Effector memory CD8-positive, alpha-beta T cell (primary cell): ENCODE data around the gene ZNF692.
A peak's percentile ranks its signal among the peaks of the same experiment; 100 is the strongest.
"Not testable (repeated sequence)": the region's sequence is repeated elsewhere in the genome, so short reads cannot be mapped to it uniquely, and the experiment has no call there.

Experiments
- ATAC-seq: fragments of 150-1000 bp; cut with Tn5 transposase; replicated peaks from 2 replicates; pipeline ENCODE4 v1.10.0; 2021; ENCODE audit warnings: mild to moderate bottlenecking, moderate library complexity
- DNase-seq, 3 experiments: peaks; one replicate each; pipeline ENCODE4 v3.0.0; 2021
- H3K27ac Mint-ChIP-seq, 2 donors: one replicate each; pipeline ENCODE4 v1.8.0; 2022; ENCODE audit warnings: mild to moderate bottlenecking in 2 of 2, mixed read lengths in 2 of 2, moderate library complexity in 2 of 2
- H3K27me3 Mint-ChIP-seq, 2 donors: one replicate each; pipeline ENCODE4 v1.8.0; 2022; ENCODE audit warnings: mixed read lengths in 2 of 2
- H3K36me3 Mint-ChIP-seq: one replicate; pipeline ENCODE4 v1.8.0; 2022; ENCODE audit warnings: mild to moderate bottlenecking, moderate library complexity, mixed read lengths; ENCODE audit not compliant: insufficient read depth
- H3K4me1 Mint-ChIP-seq, 2 donors: one replicate each; pipeline ENCODE4 v1.8.0; 2022; ENCODE audit warnings: low read depth in 2 of 2, mixed read lengths in 2 of 2
- H3K4me3 Mint-ChIP-seq, 2 donors: one replicate each; pipeline ENCODE4 v1.8.0; 2022; ENCODE audit warnings: mild to moderate bottlenecking in 2 of 2, mixed read lengths in 2 of 2, moderate library complexity in 2 of 2
- H3K9me3 Mint-ChIP-seq, 2 donors: one replicate each; pipeline ENCODE4 v1.8.0; 2022; ENCODE audit warnings: mixed read lengths in 2 of 2

Gene ZNF692

DNA sequence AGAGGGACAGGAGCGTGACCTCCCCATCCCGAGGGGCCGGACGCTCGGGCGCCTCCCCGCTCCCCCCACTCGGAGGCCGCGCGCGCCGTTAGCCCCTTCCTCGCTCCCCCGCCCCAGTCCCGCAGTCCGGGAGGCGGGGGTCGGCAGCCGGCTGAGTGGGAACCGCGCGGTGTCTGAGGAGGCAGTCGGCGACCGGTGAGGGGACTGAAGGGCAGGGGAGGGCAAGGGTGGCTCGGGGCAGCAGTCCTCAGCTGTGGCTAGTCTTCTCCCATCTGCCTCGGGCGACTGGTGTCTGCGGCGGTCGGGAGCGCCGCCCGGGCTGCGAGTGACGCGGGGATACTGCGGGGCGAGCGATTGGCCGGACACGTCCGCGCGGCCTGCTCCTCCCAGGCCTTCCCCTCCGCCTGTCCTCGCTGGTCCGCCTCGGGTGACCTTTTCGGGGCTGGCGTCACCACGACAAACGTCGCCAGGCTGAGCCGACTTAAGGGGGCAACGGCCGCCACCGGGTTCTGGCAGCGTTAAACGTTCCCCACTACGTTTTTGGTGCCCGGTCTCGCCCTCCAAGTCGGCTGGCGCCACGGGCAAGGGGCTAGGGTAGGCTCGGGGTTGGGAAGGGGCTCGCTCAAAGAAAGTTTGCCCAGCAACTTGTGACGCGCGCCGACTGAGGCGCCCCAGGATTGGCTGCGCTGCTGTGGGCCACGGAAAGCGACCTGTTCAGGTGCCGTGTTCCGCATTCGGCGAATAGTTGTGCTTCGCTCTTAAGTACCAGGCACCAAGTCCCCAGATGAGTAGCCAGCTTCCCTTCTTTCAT lies 20.3 kb downstream of the ZNF692 start:
- H3K36me3 Mint-ChIP-seq = peaks cover 7% of the 10 kb centered on the region
- no peaks in the 10 kb centered on the region for H3K9me3 Mint-ChIP-seq
- no peak overlapping the region for H3K27ac Mint-ChIP-seq
- peak; percentile 78 to 83 (median 80) for DNase-seq
- H3K4me3 Mint-ChIP-seq = no peak overlapping the region
- peaks cover 1 to 3% of the 10 kb centered on the region in 2 donors for H3K27me3 Mint-ChIP-seq
- ATAC-seq = peak; percentile 66
- peaks cover 16 to 21% of the 10 kb centered on the region in 2 donors for H3K4me1 Mint-ChIP-seq

DNA sequence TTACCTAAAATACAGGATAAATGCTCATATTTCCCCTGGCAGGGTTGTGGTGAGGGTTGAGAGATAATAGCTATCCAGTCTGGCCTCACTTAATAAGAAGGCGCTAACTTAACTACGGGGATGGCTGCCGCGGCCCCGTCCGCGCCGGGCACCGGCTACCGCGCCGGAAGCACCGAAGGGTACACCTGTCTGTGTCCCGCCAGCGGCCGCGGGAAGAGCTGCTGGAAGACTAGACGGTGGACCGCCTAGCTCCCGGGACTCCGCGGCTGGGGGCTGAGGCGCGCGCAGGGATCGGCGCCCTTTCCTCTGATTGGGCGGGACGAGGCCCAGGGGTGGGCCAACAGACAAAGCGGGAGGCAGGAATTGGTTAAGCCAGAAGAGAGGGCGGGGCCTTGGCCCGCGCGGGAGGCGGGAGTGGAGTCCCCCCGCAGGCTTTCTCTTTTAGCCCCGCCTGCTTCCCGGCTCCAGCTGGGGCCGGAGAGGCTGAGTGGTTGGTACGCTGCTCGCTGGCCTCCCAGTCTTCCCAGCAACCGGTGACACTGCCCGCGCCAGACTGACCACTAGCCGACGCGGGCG lies 21.0 kb downstream of the ZNF692 start, which contains the start of gene ZNF672:
TSS of gene ZNF672 (plus strand) at position 444 of the 576 bp plus-strand sequence. CDS start 9,051 bp downstream, outside the sequence.
- Mint-ChIP-seq H3K36me3 (peaks cover 7% of the 10 kb centered on the region), H3K27me3 (peaks cover 5 to 7% of the 10 kb centered on the region in 2 donors), H3K4me3 (no peak within 1 kb of the TSS), H3K4me1 (peaks cover 16 to 21% of the 10 kb centered on the region in 2 donors), H3K27ac (no peak within 1 kb of the TSS), H3K9me3 (no peaks in the 10 kb centered on the region)
- DNase-seq (peak; percentile 90 to 92 (median 91)), ATAC-seq (peak; percentile 80)

DNA sequence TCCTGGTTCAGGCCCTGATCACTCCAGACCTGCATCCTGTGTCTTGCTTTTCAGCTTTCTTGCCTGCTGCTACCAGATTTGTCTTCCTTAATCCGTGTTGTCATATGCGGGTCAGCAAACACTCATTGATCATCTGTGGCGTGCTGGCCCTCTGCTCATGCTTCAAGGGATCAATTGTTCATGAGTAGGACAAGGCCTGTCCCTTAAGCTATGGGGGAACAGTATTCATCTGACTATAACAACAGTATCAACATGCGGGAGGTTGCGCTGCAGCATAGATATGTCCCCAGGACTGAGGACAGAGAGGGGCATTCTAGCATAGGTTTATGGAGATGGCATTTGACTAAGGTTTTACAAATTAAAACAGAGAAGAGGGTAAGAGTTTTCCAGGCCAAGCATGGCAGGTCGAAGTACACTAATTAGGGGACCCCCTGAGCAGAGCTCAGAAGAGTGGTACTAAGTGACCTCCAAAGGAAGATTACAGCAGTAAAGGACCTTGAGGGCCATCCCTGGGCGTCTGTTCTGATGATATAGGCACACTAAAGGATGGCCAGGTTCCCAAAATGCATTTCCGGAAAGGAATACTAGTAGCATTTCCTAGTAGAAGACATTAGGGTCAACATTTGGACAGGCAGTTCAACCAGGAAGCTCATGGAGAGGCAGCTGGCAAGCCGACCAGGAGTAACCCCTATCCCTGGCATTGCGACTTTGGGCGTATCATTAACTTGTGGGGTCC lies 21.7 kb downstream of the ZNF692 start:
- Mint-ChIP-seq H3K27me3 (peaks cover 5 to 7% of the 10 kb centered on the region in 2 donors), H3K4me3 (no peak overlapping the region), H3K9me3 (no peaks in the 10 kb centered on the region), H3K36me3 (peaks cover 7% of the 10 kb centered on the region), H3K27ac (no peak overlapping the region), H3K4me1 (peaks cover 13 to 21% of the 10 kb centered on the region in 2 donors)
- DNase-seq (no peak), ATAC-seq (no peak)

DNA sequence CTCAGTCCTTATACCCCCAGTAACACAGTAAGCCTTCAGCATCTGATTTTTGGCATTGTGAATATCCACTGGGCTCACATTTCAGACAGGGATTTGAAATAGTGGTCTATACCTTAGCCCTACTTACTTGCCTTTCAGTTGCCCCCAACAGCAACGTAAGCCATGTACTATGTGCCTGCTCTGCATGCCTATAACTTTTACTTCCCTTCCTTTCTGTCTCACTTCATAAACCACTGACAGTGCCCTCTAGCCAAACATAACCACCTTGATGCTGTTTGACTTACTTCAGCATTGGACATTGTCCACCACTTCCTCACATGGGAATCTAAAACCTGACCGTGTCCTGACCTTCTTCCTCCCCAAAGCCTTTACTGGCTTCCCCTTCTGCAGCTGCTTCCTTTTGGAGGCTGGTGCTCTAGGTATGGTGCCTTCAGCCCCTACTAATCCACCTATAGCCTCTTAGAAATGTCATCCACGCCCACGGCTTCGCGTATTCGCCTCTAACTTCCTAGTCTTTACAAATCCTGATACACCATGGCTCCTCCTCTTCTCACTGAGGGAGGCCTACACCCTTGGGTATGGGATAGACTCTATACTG lies 24.4 kb downstream of the ZNF692 start:
- Mint-ChIP-seq H3K9me3 (no peaks in the 10 kb centered on the region), H3K27ac (no peak overlapping the region), H3K4me3 (no peak overlapping the region), H3K27me3 (peaks cover 5 to 16% of the 10 kb centered on the region in 2 donors), H3K36me3 (peaks cover 2% of the 10 kb centered on the region), H3K4me1 (peaks cover 0 to 8% of the 10 kb centered on the region in 2 donors)
- no peak for DNase-seq
- ATAC-seq = no peak

DNA sequence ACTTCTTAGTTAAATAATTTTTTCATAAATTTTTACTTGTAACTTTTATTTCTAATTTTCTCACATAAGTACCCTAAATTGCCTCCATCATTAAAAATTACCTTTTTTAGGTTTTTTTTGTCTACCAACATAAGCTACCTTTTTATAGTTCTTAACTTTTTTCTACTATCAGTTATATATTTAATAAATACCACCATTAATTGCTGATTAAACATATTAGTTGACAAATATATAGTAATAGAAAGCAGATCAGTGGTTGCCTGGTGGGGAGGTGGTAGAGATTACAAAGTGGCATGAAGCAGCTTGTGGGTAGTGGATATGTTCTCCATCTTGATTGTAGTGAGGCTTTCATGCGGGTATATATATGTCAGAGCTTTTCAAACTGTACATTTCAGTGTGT lies 27.0 kb downstream of the ZNF692 start:
- Mint-ChIP-seq H3K4me3 (no peak overlapping the region), H3K36me3 (no peaks in the 10 kb centered on the region), H3K4me1 (peaks cover 2 to 4% of the 10 kb centered on the region in 2 donors), H3K9me3 (peaks cover 0 to 1% of the 10 kb centered on the region in 2 donors), H3K27ac (no peak overlapping the region), H3K27me3 (peaks cover 5 to 16% of the 10 kb centered on the region in 2 donors)
- ATAC-seq (no peak), DNase-seq (no peak)

DNA sequence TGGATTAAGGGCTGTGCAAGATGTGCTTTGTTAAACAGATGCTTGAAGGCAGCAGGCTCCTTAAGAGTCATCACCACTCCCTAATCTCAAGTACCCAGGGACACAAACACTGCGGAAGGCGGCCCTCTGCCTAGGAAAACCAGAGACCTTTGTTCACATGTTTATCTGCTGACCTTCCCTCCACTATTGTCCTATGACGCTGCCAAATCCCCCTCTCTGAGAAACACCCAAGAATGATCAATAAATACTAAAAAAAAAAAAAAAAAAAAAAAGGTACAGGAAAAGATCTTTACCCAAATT lies 28.2 kb downstream of the ZNF692 start:
- peaks cover 5 to 16% of the 10 kb centered on the region in 2 donors for H3K27me3 Mint-ChIP-seq
- not testable (repeated sequence) for H3K4me3 Mint-ChIP-seq, DNase-seq, ATAC-seq, H3K9me3 Mint-ChIP-seq, H3K27ac Mint-ChIP-seq
- H3K4me1 Mint-ChIP-seq = peaks cover 10% of the 10 kb centered on the region in 2 donors
- H3K36me3 Mint-ChIP-seq = peaks cover 11% of the 10 kb centered on the region

DNA sequence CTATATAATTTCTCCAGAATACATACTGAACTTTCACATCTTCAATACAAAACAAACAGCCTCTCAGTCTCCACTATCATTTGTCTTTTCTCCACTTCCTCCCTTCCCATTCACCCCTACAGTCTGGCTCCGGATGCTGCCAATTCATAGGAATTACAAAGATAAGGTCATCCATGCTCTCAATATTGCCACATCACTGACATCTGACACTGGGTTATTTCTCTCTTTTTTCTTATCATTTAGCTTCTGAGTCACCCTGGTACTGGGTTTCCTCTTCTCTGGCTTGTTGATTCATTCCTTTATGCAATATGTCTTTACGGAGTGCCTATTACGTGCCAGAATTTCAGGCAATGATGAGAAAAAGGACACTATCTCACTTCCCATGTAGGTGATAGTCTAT lies 30.0 kb downstream of the ZNF692 start:
- H3K4me3 Mint-ChIP-seq = no peak overlapping the region
- H3K27ac Mint-ChIP-seq = no peak overlapping the region
- DNase-seq = no peak

DNA sequence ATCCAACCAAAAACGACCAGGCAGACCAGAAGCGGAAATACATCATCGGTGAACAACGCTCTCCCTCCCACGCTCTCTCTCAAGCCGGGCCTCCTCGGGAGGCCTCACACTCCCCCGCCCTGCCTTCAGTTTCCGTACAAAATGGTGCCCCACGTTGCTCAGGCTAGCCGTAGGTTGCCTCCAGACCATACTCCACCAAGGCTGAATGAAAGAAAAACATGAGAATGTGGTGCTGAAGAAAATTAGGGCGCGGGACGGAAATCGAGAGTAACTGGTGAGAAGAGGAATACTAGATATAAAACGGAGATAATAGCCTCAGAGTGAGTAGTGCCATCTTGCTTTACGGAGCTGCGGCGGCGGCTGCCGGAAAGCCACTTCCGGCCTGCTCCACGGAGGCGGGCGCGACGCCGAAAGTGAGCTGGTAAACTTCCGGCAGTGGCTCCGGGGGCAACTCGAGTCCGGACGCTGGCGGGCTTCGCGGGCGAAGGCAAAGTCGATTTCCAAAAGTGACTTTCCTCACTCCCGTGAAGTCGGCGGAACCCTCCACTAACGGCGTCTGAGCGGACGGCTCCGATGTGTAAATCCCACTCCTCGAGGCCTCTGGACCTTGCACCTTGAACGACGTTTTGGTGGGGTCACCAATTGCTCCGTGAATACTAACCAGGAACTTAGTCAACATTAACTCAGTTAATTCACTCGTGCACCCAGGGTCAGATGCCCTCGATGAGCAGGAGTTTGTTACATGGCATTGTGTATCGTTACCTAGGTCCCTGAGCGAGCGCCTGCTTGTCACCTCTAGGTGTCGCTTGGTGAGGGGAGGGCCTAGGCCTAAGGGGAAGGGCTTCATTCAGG lies 32.8 kb downstream of the ZNF692 start, which contains the start of gene SH3BP5L:
TSS of gene SH3BP5L (minus strand) at position 7 of the 852 bp plus-strand sequence. CDS start 980 bp downstream, outside the sequence.
- H3K36me3 Mint-ChIP-seq = peaks cover 23% of the 10 kb centered on the region
- peak within 1 kb of the TSS; percentile 91 to 99 for H3K27ac Mint-ChIP-seq
- ATAC-seq (peak; percentile 84), DNase-seq (peak; percentile 86 to 91 (median 88))
- H3K4me3 Mint-ChIP-seq = peak within 1 kb of the TSS; percentile 87 to 95
- H3K4me1 Mint-ChIP-seq = peaks cover 50 to 52% of the 10 kb centered on the region in 2 donors
- peaks cover 0 to 6% of the 10 kb centered on the region in 2 donors for H3K9me3 Mint-ChIP-seq
- peaks cover 0 to 4% of the 10 kb centered on the region in 2 donors for H3K27me3 Mint-ChIP-seq

More for the DNA sequence above, 30.0 kb downstream of the ZNF692 start:
- H3K27me3 Mint-ChIP-seq = peaks cover 5 to 16% of the 10 kb centered on the region in 2 donors
- peaks cover 0 to 6% of the 10 kb centered on the region in 2 donors for H3K9me3 Mint-ChIP-seq
- no peak for ATAC-seq
- peaks cover 23% of the 10 kb centered on the region for H3K36me3 Mint-ChIP-seq
- H3K4me1 Mint-ChIP-seq = peaks cover 27 to 28% of the 10 kb centered on the region in 2 donors

DNA sequence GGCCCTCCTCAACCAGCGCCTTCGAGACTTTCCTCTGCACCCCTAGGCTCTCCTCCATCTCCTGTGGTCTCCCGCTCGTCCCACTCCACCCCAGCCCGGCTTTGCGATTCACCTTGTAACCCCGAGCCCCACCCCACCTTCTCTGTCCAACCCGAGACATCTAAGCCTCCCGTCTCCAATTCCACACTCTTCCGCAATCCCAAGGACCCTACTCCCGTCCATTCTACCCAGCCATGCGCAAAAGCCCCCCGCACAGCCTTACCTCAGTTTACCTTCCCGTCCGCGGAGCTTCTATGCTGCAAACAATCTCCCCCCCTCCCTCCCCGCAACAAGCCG lies 33.3 kb downstream of the ZNF692 start:
- no peak for DNase-seq
- Mint-ChIP-seq H3K4me3 (peak overlapping the region; percentile 87 to 95), H3K4me1 (peaks cover 55 to 57% of the 10 kb centered on the region in 2 donors), H3K27ac (peak overlapping the region; percentile 91 to 99), H3K9me3 (peaks cover 0 to 6% of the 10 kb centered on the region in 2 donors), H3K27me3 (no peaks in the 10 kb centered on the region), H3K36me3 (peaks cover 23% of the 10 kb centered on the region)
- ATAC-seq = no peak

DNA sequence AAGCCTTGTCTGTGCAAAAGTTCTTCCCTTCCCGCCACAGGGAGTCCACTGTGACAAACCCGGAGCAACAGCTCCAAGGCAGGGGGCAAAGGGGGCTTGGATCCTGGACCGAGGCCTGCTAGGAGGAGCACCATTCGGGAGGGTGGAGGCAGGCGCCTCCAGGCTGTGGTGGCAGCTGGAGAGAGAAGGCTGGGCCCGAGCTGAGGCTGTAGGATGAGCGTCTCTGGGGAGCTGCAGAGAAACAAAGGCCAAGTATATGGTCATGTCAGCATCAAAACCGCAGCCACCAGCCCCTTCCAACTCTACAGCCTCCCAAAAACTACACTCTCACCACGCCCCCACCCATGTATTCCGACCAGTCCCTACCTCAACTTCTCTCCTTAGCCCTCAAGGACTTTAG lies 33.7 kb downstream of the ZNF692 start:
- H3K4me1 Mint-ChIP-seq = peaks cover 59 to 61% of the 10 kb centered on the region in 2 donors
- H3K9me3 Mint-ChIP-seq = peaks cover 0 to 6% of the 10 kb centered on the region in 2 donors
- peak overlapping the region; percentile 87 to 95 for H3K4me3 Mint-ChIP-seq
- DNase-seq (no peak), ATAC-seq (no peak)
- peak overlapping the region; percentile 91 to 99 for H3K27ac Mint-ChIP-seq
- no peaks in the 10 kb centered on the region for H3K27me3 Mint-ChIP-seq
- H3K36me3 Mint-ChIP-seq = peaks cover 27% of the 10 kb centered on the region

DNA sequence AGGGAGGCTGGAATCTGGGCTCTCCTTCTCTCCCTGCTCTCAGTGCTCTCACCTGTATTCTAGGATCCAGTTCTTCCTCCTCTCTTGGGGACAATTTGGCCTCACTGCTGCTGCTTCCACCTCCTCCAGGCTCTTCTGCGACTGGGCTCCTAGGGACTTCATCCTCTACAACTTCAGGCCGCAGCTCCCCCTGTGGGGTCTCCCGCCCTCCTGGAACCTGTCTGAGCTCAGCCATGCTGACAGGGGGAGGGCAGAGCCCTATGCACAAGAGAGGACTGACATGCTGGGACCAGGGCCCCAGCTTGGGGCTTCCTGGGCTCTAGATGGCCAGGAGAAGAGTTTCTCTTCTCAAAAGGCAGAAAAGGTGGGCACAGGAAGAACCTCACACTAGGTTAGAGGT lies 34.2 kb downstream of the ZNF692 start:
- peaks cover 30% of the 10 kb centered on the region for H3K36me3 Mint-ChIP-seq
- peak overlapping the region; percentile 91 to 99 for H3K27ac Mint-ChIP-seq
- DNase-seq (no peak), ATAC-seq (no peak)
- peaks cover 0 to 6% of the 10 kb centered on the region in 2 donors for H3K9me3 Mint-ChIP-seq
- peak overlapping the region; percentile 87 to 95 for H3K4me3 Mint-ChIP-seq
- H3K4me1 Mint-ChIP-seq = peaks cover 61 to 63% of the 10 kb centered on the region in 2 donors
- H3K27me3 Mint-ChIP-seq = no peaks in the 10 kb centered on the region

DNA sequence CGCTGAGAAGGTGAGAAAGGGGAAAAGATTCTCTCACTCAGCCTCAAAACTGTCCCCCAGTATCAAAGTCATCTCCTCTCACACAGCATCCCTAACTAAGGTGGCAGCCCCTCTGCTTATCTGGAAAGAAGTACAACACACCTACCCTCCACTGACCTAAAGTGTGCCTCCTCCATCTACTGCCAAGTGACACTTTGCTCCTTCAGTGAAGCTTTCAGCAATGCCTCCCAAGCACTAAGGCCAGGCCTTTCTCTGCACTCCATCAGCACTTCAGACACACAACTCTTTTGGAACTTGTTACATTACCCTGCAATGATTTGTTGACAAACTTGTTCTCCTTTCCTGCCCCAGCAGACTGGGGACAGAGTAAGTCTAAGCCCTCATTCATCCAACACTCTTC lies 34.6 kb downstream of the ZNF692 start:
- no peaks in the 10 kb centered on the region for H3K27me3 Mint-ChIP-seq
- peaks cover 30% of the 10 kb centered on the region for H3K36me3 Mint-ChIP-seq
- ATAC-seq (no peak), DNase-seq (no peak)
- H3K9me3 Mint-ChIP-seq = peaks cover 0 to 6% of the 10 kb centered on the region in 2 donors
- H3K4me1 Mint-ChIP-seq = peaks cover 61 to 65% of the 10 kb centered on the region in 2 donors
- H3K4me3 Mint-ChIP-seq = peak overlapping the region; percentile 87 to 95
- H3K27ac Mint-ChIP-seq = peak overlapping the region; percentile 47 to 99
